HG03432 (cell line): Measurements from ENCODE around the gene S100A11.

Experiments
- ATAC-seq: cut with Tn5 transposase; IDR thresholded peaks from one replicate; pipeline ENCODE4 v1.9.1; 2021; ENCODE audit warnings: mild to moderate bottlenecking, moderate library complexity; ENCODE audit not compliant: unreplicated experiment

S100A11 gene

GRCh38 chr1:151985768-151986167, 51.0 kb downstream of the S100A11 start:
- no peak for ATAC-seq

- ATAC-seq: no peak
Observed at GRCh38 chr1:151985270-151985669, 51.5 kb downstream of the S100A11 start.

GRCh38 chr1:151984313-151984956, 52.4 kb downstream of the S100A11 start:
- peak; percentile 90 for ATAC-seq
